SU-DHL-6 (cell line): Measurements from ENCODE around the gene HOXA3.
A peak's percentile ranks its signal among the peaks of the same experiment; 100 is the strongest.

ENCODE experiments used
- H2AFZ ChIP-seq: fragments of 200-600 bp; sonication (generic); 2 replicates; pipeline ENCODE4 v1.6.1; 2014; ENCODE audit warnings: low read depth, mild to moderate bottlenecking, moderate library complexity, mixed read lengths, antibody characterized with exemption, low read length; ENCODE audit not compliant: severe bottlenecking
- H3F3A ChIP-seq: fragments of 200-600 bp; shearing (Covaris generic); 2 replicates; pipeline ENCODE4 v1.6.0; 2016; ENCODE audit warnings: antibody characterized with exemption, mild to moderate bottlenecking; ENCODE audit not compliant: insufficient read depth
- H3K27ac ChIP-seq: fragments of 200-600 bp; sonication (generic); 2 replicates; pipeline ENCODE4 v1.5.1; 2016; ENCODE audit warnings: low read depth, mild to moderate bottlenecking, low read length, moderate library complexity, mixed read lengths
- H3K27me3 ChIP-seq: fragments of 200-600 bp; sonication (generic), shearing (Covaris generic); 2 replicates; pipeline ENCODE4 v1.6.0; 2014; ENCODE audit warnings: mild to moderate bottlenecking, low read length
- H3K36me3 ChIP-seq: fragments of 200-600 bp; sonication (generic); 2 replicates; pipeline ENCODE4 v1.6.1; 2014; ENCODE audit warnings: mild to moderate bottlenecking, low read length, mixed read lengths
- H3K4me2 ChIP-seq: fragments of 300-600, 200-600 bp; shearing (Covaris generic), sonication (generic); 2 replicates; pipeline ENCODE4 v1.6.0; 2014; ENCODE audit warnings: low read length, low read depth, mild to moderate bottlenecking; ENCODE audit not compliant: poor library complexity, severe bottlenecking
- H3K4me3 ChIP-seq: fragments of 200-600 bp; sonication (generic); 2 replicates; pipeline ENCODE4 v1.5.1; 2014; ENCODE audit warnings: antibody characterized with exemption, low read length, mild to moderate bottlenecking, mixed read lengths; ENCODE audit not compliant: insufficient read depth, poor library complexity, severe bottlenecking
- H3K79me2 ChIP-seq: fragments of 200-600 bp; sonication (generic); 2 replicates; pipeline ENCODE4 v1.6.1; 2014; ENCODE audit warnings: mild to moderate bottlenecking, low read length, moderate library complexity; ENCODE audit not compliant: insufficient read depth
- H3K9ac ChIP-seq: fragments of 200-600 bp; sonication (generic); 2 replicates; pipeline ENCODE4 v1.7.0; 2014; ENCODE audit warnings: mild to moderate bottlenecking, low read length
- H3K9me2 ChIP-seq: fragments of 200-600 bp; sonication (generic); replicated peaks from 2 replicates; pipeline ENCODE4 v1.6.1; 2014; ENCODE audit warnings: low read length; ENCODE audit not compliant: insufficient read depth
- H3K9me3 ChIP-seq: fragments of 200-600 bp; sonication (generic); 2 replicates; pipeline ENCODE4 v1.6.1; 2014; ENCODE audit warnings: low read length, mixed read lengths; ENCODE audit not compliant: insufficient read depth
- H4K20me1 ChIP-seq: fragments of 200-600 bp; sonication (generic); 2 replicates; pipeline ENCODE4 v1.6.1; 2014; ENCODE audit warnings: low read depth, mild to moderate bottlenecking, antibody characterized with exemption, low read length, moderate library complexity, mixed read lengths
- EZH2phosphoT487 ChIP-seq: fragments of 200-600 bp; sonication (generic), shearing (Covaris generic); conservative IDR thresholded peaks from 2 replicates; pipeline ENCODE4 v1.6.1; 2018; ENCODE audit warnings: mild to moderate bottlenecking, antibody characterized with exemption, low read length, moderate library complexity, mixed read lengths
- TF ChIP-seq, protein P1 (sequence below): fragments of 200-600 bp; sonication (generic); IDR thresholded peaks from one replicate; pipeline ENCODE4 v1.5.1; 2017; ENCODE audit warnings: antibody characterized with exemption, mild to moderate bottlenecking, low read length, moderate library complexity; ENCODE audit not compliant: insufficient read depth, poor library complexity, severe bottlenecking

Gene HOXA3

DNA sequence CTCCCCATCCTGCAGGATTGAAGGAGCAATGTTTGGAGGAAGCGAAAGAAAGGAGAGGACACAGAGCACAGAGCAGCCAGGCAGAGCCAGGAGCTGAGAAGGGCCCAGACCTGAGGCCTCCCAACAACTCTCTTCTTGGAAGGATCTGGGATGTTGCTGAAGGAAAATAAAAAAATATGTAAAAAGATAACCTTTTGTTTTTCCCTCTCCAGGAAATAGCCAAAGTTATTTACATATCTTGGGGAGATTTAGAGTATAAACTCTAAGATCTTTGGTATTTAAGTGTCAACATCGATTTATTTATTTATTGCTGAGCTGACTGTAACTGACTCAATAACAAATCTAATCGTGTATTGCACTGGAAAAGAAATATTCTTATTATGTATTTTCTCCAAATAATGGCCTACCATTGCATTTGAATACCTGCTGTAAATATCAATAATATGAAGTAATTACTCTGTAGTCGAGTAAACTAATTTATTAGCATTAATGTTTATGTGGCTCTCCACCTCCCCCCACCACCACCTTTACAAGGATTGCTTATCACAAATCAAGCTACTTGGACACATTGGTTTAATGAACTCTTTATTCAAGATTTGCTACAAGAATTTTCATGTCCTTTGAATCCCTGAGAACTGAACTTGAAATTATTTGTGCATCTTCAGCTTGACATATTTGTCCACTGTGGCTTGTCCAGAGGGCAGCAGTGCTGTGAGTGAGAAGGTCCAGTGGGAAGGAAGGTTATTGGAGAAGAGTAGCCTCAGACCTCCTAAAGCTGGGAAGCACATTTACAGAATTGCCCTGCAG is 34.5 kb upstream of the HOXA3 start:
- Histone ChIP-seq H3K36me3 (no peaks in the 10 kb centered on the region), H3K79me2 (no peaks in the 10 kb centered on the region), H2AFZ (no peak overlapping the region), H3K9me3 (no peaks in the 10 kb centered on the region), H3K4me3 (no peak overlapping the region), H3K9me2 (no peaks in the 10 kb centered on the region), H3F3A (no peaks in the 10 kb centered on the region), H3K4me2 (no peak overlapping the region), H3K9ac (no peak overlapping the region), H4K20me1 (no peaks in the 10 kb centered on the region), H3K27me3 (no peaks in the 10 kb centered on the region), H3K27ac (no peak overlapping the region)
- TF ChIP-seq EZH2phosphoT487, result no peak
- TF ChIP-seq, protein P1, sequence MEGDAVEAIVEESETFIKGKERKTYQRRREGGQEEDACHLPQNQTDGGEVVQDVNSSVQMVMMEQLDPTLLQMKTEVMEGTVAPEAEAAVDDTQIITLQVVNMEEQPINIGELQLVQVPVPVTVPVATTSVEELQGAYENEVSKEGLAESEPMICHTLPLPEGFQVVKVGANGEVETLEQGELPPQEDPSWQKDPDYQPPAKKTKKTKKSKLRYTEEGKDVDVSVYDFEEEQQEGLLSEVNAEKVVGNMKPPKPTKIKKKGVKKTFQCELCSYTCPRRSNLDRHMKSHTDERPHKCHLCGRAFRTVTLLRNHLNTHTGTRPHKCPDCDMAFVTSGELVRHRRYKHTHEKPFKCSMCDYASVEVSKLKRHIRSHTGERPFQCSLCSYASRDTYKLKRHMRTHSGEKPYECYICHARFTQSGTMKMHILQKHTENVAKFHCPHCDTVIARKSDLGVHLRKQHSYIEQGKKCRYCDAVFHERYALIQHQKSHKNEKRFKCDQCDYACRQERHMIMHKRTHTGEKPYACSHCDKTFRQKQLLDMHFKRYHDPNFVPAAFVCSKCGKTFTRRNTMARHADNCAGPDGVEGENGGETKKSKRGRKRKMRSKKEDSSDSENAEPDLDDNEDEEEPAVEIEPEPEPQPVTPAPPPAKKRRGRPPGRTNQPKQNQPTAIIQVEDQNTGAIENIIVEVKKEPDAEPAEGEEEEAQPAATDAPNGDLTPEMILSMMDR, result no peak

DNA sequence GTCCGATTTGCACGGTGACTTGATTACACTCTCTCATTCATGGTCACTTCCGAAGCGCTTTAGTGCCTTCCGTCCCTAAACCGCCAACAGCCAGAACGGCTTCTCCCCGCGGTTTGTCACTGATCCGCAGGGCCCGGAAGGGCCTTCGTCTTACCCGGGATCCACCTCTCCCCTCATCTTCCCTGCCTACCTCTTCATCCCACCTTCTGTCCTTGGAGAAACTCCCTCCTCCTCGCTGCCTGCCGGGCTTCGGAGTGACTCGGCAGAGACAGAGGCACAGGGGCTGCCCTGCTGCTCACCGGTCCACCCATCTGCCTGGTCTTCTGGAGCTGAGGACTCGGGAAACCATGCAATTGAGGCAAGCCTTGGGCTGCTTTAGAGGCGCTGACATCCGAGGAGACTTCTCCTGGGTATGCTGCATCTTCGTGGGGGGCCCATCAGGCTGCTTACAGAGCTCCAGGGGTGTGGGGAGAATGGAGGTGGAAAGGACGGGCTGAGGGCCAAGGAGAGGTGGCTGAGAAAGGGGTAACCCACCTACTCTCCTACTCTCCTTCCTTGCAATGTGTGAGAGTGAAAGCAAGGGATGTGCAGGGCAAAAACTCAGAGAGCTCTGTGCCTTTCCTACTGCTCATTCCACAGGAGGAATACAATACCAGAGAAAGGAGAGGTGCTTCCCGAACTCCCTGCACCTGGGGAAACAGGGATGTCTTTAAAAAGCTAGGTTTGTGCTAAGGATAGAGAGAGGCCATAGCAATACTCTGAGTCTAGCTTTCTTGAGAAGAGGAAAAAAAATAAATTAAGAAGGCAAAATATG is 33.7 kb upstream of the HOXA3 start:
- no peaks in the 10 kb centered on the region for H3K79me2 ChIP-seq

DNA sequence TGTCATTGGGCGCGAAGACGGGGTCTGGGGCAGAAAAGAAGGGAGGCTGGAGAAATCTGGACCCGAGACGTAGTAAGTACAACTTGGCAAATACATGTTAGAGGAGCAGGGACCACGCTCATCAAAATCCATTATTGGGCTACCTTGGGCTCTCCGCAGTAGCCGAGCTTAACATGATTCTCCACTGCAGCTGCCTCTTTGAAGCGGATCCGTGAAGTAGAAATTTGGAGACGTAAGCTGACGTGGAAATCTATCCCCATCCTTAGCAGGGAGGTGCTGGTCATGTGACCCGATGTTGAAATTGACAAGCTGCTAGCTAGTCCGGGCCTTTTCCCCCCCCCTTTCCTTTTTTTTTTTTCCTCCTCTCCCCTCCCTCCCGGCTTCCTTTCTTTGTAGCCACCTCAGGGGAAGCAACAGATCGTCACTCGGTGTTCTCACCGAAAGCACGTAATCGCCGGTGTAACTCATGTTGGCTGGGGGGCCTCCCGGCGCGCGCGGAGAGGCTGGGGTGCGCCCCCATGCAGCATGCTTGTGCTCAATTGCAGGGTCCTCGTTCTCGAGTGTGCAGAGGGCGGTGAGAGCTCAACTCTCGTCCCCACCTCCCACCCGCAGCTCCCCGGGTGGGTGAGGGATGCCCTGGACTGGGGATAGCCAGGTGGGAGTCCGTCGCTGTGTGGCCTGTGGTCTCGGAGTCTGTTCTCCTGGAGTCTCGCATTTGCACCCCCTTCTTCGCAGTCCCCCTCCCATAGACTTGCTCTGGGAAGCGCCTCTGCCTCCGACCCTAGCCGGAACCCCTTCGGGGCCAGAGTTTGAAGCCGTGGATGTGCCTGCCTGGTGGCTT is 32.9 kb upstream of the HOXA3 start, which contains the start of gene HOXA11:
HOXA11 (minus strand) TSS at position 220 of the 841 bp plus-strand sequence; CDS start at position 132, 88 bp downstream.
- H3K4me3 ChIP-seq, result no peak within 1 kb of the TSS
- no peak within 1 kb of the TSS for H2AFZ ChIP-seq
- H3K4me2 ChIP-seq, result peak within 1 kb of the TSS; percentile 28
- no peaks in the 10 kb centered on the region for H3K27me3 ChIP-seq
- H3K36me3 ChIP-seq, result no peaks in the 10 kb centered on the region
- H3K9me2 ChIP-seq, result no peaks in the 10 kb centered on the region
- TF ChIP-seq EZH2phosphoT487, result no peak
- TF ChIP-seq, protein P1, result no peak
- H3K9ac ChIP-seq, result no peak within 1 kb of the TSS
- H3K27ac ChIP-seq, result no peak within 1 kb of the TSS
- H3K9me3 ChIP-seq, result no peaks in the 10 kb centered on the region
- H3K79me2 ChIP-seq, result no peaks in the 10 kb centered on the region
- no peaks in the 10 kb centered on the region for H3F3A ChIP-seq
- no peaks in the 10 kb centered on the region for H4K20me1 ChIP-seq

More for the DNA sequence above, 33.7 kb upstream of the HOXA3 start:
- no peak overlapping the region for H3K9ac ChIP-seq
- no peaks in the 10 kb centered on the region for H3K9me3 ChIP-seq
- H2AFZ ChIP-seq, result no peak overlapping the region
- TF ChIP-seq EZH2phosphoT487, result no peak
- TF ChIP-seq, protein P1, result no peak
- H4K20me1 ChIP-seq, result no peaks in the 10 kb centered on the region
- no peaks in the 10 kb centered on the region for H3K27me3 ChIP-seq
- no peak overlapping the region for H3K4me2 ChIP-seq
- H3K4me3 ChIP-seq, result no peak overlapping the region
- no peaks in the 10 kb centered on the region for H3K36me3 ChIP-seq
- no peaks in the 10 kb centered on the region for H3K9me2 ChIP-seq
- H3K27ac ChIP-seq, result no peak overlapping the region
- no peaks in the 10 kb centered on the region for H3F3A ChIP-seq
